Stimulated activated CD4-positive, alpha-beta T cell treated with anti-CD3 and anti-CD28 coated beads, TNF-alpha, amount 100 ng/mL, for 48 hours (primary cell): ENCODE results near the gene ANK2.
"Not testable (repeated sequence)": the region's sequence is repeated elsewhere in the genome, so short reads cannot be mapped to it uniquely, and the experiment has no call there.

ENCODE experiments used
- DNase-seq, 3 donors: peaks; one replicate each; pipeline ENCODE4 v3.0.0-alpha.2; 2020; ENCODE audit warnings: low read depth in 3 of 3

ANK2 gene

GRCh38 chr4:113051361-113051760, 1.9 kb downstream of the ANK2 start:
- no peak for DNase-seq

GRCh38 chr4:113052379-113052951, 3.0 kb downstream of the ANK2 start:
- DNase-seq: no peak

- DNase-seq: no peak
These were observed 4.4 kb downstream of the ANK2 start for GRCh38 chr4:113053883-113054282.

DNA sequence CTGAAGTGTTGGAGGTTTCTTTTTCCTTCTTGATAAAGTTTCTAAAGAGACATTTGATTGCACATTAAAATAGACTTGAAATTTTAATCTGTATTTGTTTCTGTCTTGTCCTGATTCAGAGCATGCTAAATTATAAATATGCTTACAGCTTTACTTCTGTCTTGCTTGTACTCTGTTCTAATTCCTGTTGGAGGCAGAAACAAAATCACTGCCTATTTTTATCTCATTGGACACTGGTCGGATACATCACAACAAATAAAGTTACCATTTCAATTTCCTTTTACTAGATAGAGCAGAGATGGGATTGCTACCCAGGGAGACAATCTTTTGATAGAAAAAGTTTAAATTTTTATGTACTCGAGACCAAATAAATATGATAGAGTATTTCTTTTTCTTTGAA, 6.9 kb downstream of the ANK2 start:
- DNase-seq: no peak

DNA sequence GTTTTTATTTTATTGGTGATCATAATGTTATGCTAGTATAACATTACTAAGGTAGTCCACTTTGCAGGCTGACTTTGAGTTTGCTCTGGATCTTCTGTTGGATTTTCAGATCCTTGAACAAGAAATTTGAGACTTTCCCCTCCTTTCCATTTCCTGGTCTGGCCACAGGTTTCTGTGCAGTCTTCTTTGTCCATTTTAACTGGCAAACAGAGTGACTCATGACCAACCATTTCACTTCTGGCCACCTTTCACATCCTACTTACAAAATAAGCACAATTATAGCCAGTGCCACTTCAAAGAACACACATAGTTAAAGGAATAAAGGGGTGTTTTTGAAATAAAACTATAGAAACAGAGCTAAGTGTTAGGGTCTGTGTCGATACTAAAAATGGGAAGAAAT, 8.4 kb downstream of the ANK2 start:
- DNase-seq: no peak

DNA sequence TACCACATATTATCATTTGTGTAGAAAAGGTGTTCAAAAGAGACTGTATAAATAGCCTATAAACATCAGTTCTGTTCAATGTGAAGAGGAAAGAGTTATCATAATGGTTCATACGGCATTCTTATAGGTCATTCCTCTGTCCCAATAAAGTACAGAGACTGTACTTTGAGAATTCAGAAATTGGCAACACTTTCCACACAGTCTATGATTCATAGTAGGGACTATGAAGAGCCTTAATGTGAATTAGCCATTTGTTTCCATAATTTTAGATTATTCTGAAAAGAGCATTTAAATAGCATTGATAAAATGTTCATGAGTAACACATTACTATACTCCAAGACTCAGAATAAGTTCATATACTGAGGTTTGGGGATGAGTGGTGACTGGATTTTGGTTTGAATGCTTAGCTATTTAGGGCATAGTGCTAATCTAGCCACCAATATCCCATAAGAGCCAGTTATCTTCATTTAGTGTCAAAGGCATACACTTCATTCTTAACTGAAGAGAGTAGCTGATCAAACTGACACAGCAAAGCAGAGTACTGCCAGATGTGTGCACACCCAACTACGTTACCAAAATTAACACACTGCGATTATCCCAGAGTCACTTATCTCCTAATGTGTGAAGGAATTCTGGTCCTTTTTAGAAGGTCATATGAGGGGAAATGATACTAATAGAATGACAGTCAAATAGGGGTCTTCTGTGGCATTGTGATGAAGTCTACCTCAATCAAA, 10.2 kb downstream of the ANK2 start:
- DNase-seq: no peak

DNA sequence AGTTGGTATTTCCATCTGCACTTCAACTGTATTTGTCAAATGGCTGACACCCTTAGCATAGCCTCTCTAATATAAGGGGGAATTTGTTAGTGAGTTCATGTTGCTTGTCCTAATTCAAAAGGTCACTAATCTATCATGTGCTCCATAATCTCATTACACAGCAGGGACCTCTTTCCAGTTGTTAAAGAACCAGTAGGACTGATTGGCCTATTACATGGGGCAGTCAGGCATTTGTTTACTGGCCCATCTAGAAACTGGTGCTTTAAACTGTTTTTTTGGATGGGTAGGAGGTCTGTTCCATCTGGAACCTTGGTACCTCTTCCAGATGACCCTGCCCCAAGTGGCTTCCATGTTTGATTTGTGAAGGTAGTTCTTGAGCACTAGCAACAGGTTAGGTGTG, 11.4 kb downstream of the ANK2 start:
- DNase-seq: no peak

DNA sequence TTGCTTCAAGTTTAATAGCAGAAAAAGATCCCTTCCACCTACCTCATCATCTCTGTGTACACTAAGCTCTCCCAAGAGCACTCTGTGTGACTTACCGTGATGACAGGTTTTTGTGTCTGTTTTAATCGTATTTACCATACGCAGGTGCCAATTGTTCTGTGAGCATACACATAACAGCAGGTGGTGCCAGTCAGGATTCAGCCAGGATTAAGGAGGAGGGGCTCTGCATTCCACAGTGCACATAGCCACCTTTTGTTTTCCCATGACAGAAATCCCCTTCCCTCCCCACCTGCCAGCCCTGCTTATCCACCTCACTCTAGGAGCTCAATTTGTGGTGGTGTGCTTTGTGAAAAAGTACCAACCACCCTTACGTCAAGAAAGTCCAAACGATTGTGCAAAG, 14.8 kb downstream of the ANK2 start:
- no peak for DNase-seq

GRCh38 chr4:113065629-113066028, 16.2 kb downstream of the ANK2 start:
- DNase-seq: no peak

DNA sequence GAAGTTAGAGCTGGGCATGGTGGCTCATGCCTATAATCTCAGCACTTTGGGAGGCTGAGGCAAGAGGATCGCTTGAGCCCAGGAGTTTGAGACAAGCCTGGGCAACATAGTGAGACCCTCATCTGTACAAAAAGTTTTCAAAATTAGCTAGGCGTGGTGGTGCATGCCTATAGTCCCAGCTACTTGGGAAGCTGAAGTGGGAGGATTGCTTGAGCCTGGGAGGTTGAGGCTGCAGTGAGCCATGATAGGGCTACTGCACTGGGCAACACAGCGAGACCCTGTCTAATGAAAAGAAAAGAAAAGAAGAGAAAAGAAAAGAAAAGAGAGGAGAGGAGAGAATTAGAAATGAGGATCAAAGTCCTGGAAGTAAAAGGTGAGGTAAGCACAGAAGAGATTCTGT, 19.3 kb downstream of the ANK2 start:
- DNase-seq: not testable (repeated sequence)

DNA sequence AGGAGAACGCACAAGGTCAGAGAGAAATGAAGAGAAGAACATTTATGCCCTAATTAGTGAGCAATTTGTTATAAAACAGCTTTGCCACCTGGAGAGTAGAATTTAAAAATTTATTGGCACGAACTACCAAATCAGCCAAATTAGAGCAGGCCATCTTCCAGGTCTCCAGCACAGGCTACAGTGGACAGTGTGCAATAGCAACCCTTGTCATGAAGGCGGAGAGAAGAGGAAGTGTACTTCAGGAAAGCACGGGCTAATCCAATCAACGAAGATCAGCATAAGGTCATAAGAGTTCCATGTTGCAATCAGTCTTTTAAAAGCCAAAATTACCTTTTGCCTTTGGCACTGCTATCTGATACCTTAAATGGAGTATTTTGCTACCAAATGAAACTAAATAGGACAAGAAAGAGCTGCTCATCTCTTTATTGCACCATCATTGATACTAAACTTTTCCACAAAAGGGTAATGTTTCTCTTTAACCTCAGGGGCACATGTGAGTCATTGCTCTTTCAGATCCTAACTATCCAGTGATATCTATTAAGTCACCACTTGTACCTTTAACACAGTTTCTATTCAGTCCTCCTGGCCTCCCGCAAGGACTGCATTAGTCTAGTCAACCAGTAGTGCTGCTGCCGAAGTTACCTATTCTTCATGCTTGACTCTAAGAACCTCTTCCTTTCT, 19.9 kb downstream of the ANK2 start:
- DNase-seq: no peak

GRCh38 chr4:113070755-113071154, 21.3 kb downstream of the ANK2 start:
- DNase-seq: no peak

GRCh38 chr4:113071274-113071673, 21.8 kb downstream of the ANK2 start:
- DNase-seq: no peak

DNA sequence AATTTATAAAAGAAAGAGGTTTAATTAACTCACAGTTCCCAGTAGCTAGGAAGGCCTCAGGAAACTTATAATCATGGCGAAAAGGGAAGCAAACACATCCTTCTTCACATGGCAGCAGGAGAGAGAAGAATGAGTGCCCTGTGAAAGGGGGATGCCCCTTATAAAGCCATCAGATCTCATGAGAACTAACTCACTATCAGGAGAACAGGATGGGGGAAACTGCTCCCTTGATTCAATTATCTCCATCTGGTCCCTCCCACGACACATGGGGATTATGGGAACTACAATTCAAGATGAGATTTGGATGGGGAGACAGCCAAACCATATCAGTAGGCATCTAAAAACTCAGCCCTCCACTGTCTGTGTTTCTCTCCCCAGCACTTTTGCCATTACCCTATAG, 22.4 kb downstream of the ANK2 start:
- DNase-seq: no peak

DNA sequence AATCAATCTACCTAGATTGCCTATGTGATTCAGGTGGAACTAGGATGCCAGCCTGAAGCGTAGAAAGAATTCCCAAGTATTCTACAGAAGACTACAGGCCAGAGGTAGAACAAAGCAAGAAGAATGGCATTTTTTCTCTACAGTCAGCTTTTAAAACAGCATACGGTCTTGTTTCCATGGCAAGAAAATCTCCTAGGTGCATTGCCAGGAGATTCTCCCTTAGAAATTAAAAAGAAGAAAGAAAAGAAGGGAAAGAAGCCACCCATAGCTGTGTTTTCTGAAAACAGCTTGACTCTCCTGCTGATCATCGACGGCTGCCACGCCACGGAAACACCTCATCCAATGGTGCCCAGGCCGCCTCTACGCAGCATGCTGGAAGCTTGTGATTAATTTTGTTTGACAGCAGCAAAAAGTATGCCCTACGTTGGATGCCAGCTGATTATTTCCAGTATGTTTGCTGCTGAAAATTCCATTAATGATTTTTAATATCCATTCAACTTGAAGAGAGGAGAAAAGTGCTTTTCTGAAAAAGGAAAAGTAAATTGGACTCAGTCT, 24.1 kb downstream of the ANK2 start:
- no peak for DNase-seq

DNA sequence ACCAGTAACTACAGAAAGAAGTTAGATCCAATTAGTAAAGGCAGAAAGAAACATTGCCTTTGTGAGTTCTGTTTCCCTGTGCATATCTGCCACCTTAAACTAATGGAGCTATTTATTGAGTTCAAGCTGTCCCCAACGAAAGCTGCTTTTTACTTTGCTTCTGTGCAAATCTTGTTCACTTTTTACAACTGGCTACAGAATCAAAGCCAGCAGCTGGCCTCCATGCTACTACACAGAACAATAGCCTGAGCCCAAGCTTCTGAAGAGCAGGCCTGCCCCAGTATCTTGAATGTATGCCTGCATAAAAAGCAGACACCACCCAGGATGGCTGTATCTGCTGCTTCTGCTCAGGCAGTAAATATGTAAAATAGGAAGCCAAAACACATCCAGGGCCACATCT, 28.1 kb downstream of the ANK2 start:
- DNase-seq: no peak

DNA sequence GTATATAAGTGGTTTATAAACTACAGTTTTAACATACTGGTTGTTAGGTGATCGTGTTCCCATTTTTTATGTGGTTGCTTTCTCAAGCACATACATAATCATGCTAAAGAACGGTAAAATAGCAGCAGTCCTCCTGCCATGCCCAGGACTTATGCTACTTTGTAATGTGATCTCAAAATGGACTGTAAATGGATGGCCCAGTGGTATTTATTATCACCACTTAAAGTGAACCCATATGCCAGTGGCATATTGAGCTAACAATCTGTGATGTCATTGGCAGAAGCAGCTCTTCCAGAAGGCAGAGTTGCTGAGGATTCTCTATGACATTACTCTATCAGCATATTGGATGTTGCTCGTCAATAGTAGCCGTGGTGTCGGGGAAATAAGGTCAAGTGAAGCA, 28.6 kb downstream of the ANK2 start:
- no peak for DNase-seq

DNA sequence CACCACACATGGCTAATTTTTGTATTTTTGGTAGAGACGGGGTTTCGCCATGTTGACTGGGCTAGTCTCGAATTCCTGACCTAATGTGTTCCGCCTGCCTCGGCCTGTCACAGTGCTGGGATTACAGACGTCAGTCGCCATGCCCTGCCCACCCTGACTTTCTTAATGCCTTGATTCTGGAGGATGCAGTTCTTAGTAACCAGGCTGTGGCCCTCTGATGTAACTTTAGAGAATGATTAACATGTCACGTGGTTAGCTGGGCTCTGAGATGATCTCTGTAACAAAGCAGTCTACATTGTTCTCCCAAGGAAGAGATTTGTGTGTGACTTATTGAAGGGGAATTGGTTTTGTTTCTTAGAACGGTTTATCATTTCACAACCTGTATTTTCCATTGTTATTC, 30.6 kb downstream of the ANK2 start:
- DNase-seq: no peak

DNA sequence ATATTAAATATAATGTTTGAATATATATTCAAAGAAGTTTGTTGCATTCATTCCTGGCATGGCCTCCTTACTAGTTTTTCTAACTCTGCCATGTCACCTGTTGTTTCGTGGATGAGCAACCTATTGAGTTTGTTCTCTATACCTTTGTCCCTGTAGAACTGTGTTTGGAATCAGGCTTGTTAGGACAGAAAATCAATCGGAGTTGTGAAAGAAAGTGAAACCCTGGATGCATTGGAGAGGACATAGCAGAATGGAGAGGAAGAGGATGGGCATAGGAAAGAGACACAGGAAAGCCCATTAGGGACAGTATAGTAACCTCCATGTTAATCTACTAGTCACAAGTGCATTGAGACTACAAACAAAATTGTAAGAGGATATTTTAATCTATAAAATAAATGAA, 31.2 kb downstream of the ANK2 start:
- DNase-seq: no peak

GRCh38 chr4:113083346-113083745, 33.9 kb downstream of the ANK2 start:
- DNase-seq: no peak

GRCh38 chr4:113086172-113086695, 36.8 kb downstream of the ANK2 start:
- no peak for DNase-seq

DNA sequence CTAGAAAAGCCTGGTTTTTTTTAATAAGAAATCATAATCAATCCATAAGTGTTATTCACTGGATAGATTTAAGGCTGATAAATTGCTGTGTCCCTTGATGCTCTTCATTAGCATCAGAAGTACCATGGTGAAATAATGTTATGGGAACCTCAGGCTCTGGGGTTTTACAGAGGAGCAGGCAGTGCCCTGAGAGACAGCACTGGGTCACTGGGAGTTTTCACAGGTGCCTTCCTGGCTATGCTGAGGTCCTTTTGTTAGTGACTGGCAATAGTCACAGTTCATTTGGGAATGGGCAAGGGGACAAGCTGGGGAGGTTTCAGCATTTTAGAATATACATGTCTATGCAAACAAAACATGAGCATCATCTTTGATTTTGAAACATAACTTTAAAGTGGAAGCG, 38.6 kb downstream of the ANK2 start:
- no peak for DNase-seq

- DNase-seq: no peak
These were observed 41.5 kb downstream of the ANK2 start for GRCh38 chr4:113090954-113091353.
